Measurements from ENCODE around the gene STYXL1.
A peak's percentile ranks its signal among the peaks of the same experiment; 100 is the strongest.
"Not testable (repeated sequence)": the region's sequence is repeated elsewhere in the genome, so short reads cannot be mapped to it uniquely, and the experiment has no call there.

STYXL1 gene

DNA sequence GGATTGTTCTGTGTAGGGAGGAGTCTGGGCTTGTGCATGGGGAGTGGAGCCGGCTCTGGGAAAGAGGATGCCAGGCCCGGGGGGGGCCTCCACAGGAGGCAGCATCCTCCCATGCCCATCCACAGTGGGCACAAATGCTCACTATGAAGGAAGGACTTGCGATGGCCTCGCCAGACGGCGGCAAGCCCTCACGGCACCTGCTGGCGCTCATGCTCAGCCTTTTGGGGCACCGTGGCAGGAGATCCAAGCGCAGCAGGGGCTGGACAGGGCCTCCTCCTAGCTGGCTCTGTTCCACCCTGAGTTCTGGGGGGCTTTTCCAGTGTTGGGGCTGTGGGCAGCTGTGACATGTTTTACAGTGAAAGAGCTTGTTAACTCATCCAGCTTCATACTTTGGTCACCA, 15.3 kb upstream of the STYXL1 start:
- H3K9me3 ChIP-seq (replicated peaks in 1 of 2; ENCODE audit: control insufficient read depth in 2 of 2, insufficient read depth in 1 of 2, low read depth in 1 of 2, low read length in 2 of 2) = peaks cover 0 to 2% of the 10 kb centered on the region in 2 donors

DNA sequence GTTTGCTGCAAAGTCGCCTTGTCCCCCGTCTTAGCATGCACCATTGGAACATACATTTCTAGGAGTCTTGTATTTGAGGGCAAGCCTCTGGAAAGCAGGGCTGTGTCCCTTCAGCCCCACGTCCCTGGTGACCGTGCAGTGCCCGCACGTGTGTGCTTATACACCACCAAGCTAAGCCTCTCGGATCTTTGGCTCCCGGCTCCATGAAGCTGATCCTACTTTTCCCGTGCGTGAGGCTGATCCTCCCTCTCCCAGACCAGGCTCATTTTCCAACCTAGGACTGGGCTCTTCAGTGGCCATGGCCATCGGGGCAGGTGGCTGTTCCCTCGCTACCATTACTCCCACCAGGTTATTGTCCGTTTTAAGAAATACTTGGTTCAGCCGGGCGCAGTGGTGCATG, 14.5 kb upstream of the STYXL1 start:
- H3K4ac ChIP-seq (ENCODE audit: low read length) = no peak overlapping the region
- H4K91ac ChIP-seq (ENCODE audit: low read depth, low read length, poor library complexity) = no peak overlapping the region
- no peak overlapping the region for H3K4me2 ChIP-seq (ENCODE audit: insufficient read depth, low read length, poor library complexity, severe bottlenecking)
- H3K14ac ChIP-seq (ENCODE audit: low read length) = no peak overlapping the region
- no peak overlapping the region for H4K8ac ChIP-seq (ENCODE audit: low read depth, low read length)
- H3K4me3 ChIP-seq (ENCODE audit: low read length in 2 of 2) = no peak overlapping the region
- no peak overlapping the region for H3K18ac ChIP-seq (ENCODE audit: low read length)
- no peak overlapping the region for H2BK15ac ChIP-seq (ENCODE audit: low read length)
- H3K27me3 ChIP-seq (ENCODE audit: control insufficient read depth in 3 of 3, insufficient read depth in 3 of 3, low read depth in 1 of 3, low read length in 3 of 3) = no peaks in the 10 kb centered on the region
- H2AFZ ChIP-seq (ENCODE audit: low read length) = no peak overlapping the region
- no peak overlapping the region for H2BK5ac ChIP-seq (ENCODE audit: low read length)
- no peak overlapping the region for H3K23ac ChIP-seq (ENCODE audit: low read depth, low read length, poor library complexity)
- peak overlapping the region; percentile 2 for H3K9ac ChIP-seq (ENCODE audit: low read depth, low read length, poor library complexity)
- DNase-seq (ENCODE audit: low spot score) = no peak
- peaks cover 0 to 2% of the 10 kb centered on the region in 2 donors for H3K9me3 ChIP-seq (replicated peaks in 1 of 2; ENCODE audit: control insufficient read depth in 2 of 2, insufficient read depth in 1 of 2, low read depth in 1 of 2, low read length in 2 of 2)
- H3K4me1 ChIP-seq (ENCODE audit: control insufficient read depth in 2 of 2, insufficient read depth in 1 of 2, low read depth in 1 of 2, low read length in 2 of 2) = no peaks in the 10 kb centered on the region
- H3K79me1 ChIP-seq (ENCODE audit: low read depth, low read length) = peaks cover 3% of the 10 kb centered on the region
- H2BK120ac ChIP-seq (ENCODE audit: low read depth, low read length) = no peak overlapping the region
- H3K27ac ChIP-seq (replicated peaks; ENCODE audit: low read length) = no peak overlapping the region
- H3K36me3 ChIP-seq (replicated peaks in 1 of 2; ENCODE audit: control insufficient read depth in 2 of 2, insufficient read depth in 2 of 2, low read length in 2 of 2) = peaks cover 79 to 100% of the 10 kb centered on the region in 2 donors
- no peak overlapping the region for H2BK12ac ChIP-seq (ENCODE audit: low read length)
- no peak overlapping the region for H2AK5ac ChIP-seq (ENCODE audit: low read depth, low read length)
- no CpG with 5 or more reads among the region's 15 CpGs for WGBS, 2 donors (ENCODE audit: extremely low coverage in 2 of 2, insufficient read length in 2 of 2, insufficient replicate concordance in 1 of 2)

More for the DNA sequence above, 15.3 kb upstream of the STYXL1 start:
- Histone ChIP-seq H3K27ac (replicated peaks; ENCODE audit: low read length) (no peak overlapping the region), H2BK120ac (ENCODE audit: low read depth, low read length) (no peak overlapping the region), H2AFZ (ENCODE audit: low read length) (no peak overlapping the region), H2BK15ac (ENCODE audit: low read length) (no peak overlapping the region), H2BK12ac (ENCODE audit: low read length) (no peak overlapping the region), H4K8ac (ENCODE audit: low read depth, low read length) (no peak overlapping the region), H3K18ac (ENCODE audit: low read length) (no peak overlapping the region), H2BK5ac (ENCODE audit: low read length) (no peak overlapping the region), H3K4me3 (ENCODE audit: low read length in 2 of 2) (no peak overlapping the region), H3K4ac (ENCODE audit: low read length) (no peak overlapping the region), H2AK5ac (ENCODE audit: low read depth, low read length) (no peak overlapping the region), H4K91ac (ENCODE audit: low read depth, low read length, poor library complexity) (no peak overlapping the region), H3K9ac (ENCODE audit: low read depth, low read length, poor library complexity) (no peak overlapping the region), H3K4me2 (ENCODE audit: insufficient read depth, low read length, poor library complexity, severe bottlenecking) (no peak overlapping the region), H3K23ac (ENCODE audit: low read depth, low read length, poor library complexity) (peak overlapping the region; percentile 17), H3K4me1 (ENCODE audit: control insufficient read depth in 2 of 2, insufficient read depth in 1 of 2, low read depth in 1 of 2, low read length in 2 of 2) (no peaks in the 10 kb centered on the region), H3K27me3 (ENCODE audit: control insufficient read depth in 3 of 3, insufficient read depth in 3 of 3, low read depth in 1 of 3, low read length in 3 of 3) (no peaks in the 10 kb centered on the region), H3K14ac (ENCODE audit: low read length) (no peak overlapping the region), H3K36me3 (replicated peaks in 1 of 2; ENCODE audit: control insufficient read depth in 2 of 2, insufficient read depth in 2 of 2, low read length in 2 of 2) (peaks cover 70 to 96% of the 10 kb centered on the region in 2 donors), H3K79me1 (ENCODE audit: low read depth, low read length) (peaks cover 3% of the 10 kb centered on the region)
- DNase-seq (ENCODE audit: low spot score) = no peak
- WGBS, 2 donors (ENCODE audit: extremely low coverage in 2 of 2, insufficient read length in 2 of 2, insufficient replicate concordance in 1 of 2) = no CpG with 5 or more reads among the region's 10 CpGs

DNA sequence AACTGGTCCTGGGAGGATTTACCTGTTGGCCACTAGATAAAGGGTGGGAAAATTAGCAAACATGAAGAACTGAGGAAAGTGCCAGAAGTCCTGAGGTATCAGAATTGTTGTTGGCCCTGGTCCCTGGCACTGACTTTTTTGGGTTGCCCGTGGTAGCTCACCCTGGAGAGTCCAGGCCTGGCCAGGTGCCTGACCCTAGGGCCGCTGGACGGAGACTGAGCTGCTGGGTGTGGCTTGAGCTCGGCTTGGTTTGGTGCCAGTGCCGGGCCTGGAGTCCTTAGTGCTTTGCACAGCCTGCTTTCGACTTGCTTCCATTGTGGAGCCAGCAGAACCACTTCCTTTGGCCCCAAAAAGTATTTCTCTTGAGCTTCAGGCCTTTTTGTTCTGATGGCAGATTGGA, 13.0 kb upstream of the STYXL1 start:
- no peak overlapping the region for H3K18ac ChIP-seq (ENCODE audit: low read length)
- peak overlapping the region; percentile 19 for H2BK5ac ChIP-seq (ENCODE audit: low read length)
- WGBS, 2 donors (ENCODE audit: extremely low coverage in 2 of 2, insufficient read length in 2 of 2, insufficient replicate concordance in 1 of 2) = no CpG with 5 or more reads among the region's 6 CpGs
- peaks cover 3% of the 10 kb centered on the region for H3K79me1 ChIP-seq (ENCODE audit: low read depth, low read length)
- H3K4me3 ChIP-seq (ENCODE audit: low read length in 2 of 2) = no peak overlapping the region
- H3K9me3 ChIP-seq (replicated peaks in 1 of 2; ENCODE audit: control insufficient read depth in 2 of 2, insufficient read depth in 1 of 2, low read depth in 1 of 2, low read length in 2 of 2) = peaks cover 0 to under 1% of the 10 kb centered on the region in 2 donors
- H2AK5ac ChIP-seq (ENCODE audit: low read depth, low read length) = no peak overlapping the region
- H2BK120ac ChIP-seq (ENCODE audit: low read depth, low read length) = no peak overlapping the region
- H4K91ac ChIP-seq (ENCODE audit: low read depth, low read length, poor library complexity) = no peak overlapping the region
- no peak overlapping the region for H3K23ac ChIP-seq (ENCODE audit: low read depth, low read length, poor library complexity)
- H2BK15ac ChIP-seq (ENCODE audit: low read length) = no peak overlapping the region
- H4K8ac ChIP-seq (ENCODE audit: low read depth, low read length) = no peak overlapping the region
- H3K36me3 ChIP-seq (replicated peaks in 1 of 2; ENCODE audit: control insufficient read depth in 2 of 2, insufficient read depth in 2 of 2, low read length in 2 of 2) = peaks cover 73 to 100% of the 10 kb centered on the region in 2 donors
- no peak overlapping the region for H3K4me2 ChIP-seq (ENCODE audit: insufficient read depth, low read length, poor library complexity, severe bottlenecking)
- H2BK12ac ChIP-seq (ENCODE audit: low read length) = no peak overlapping the region
- no peak overlapping the region for H2AFZ ChIP-seq (ENCODE audit: low read length)
- H3K27me3 ChIP-seq (ENCODE audit: control insufficient read depth in 3 of 3, insufficient read depth in 3 of 3, low read depth in 1 of 3, low read length in 3 of 3) = no peaks in the 10 kb centered on the region
- no peak overlapping the region for H3K27ac ChIP-seq (replicated peaks; ENCODE audit: low read length)
- H3K4me1 ChIP-seq (ENCODE audit: control insufficient read depth in 2 of 2, insufficient read depth in 1 of 2, low read depth in 1 of 2, low read length in 2 of 2) = no peaks in the 10 kb centered on the region
- H3K9ac ChIP-seq (ENCODE audit: low read depth, low read length, poor library complexity) = no peak overlapping the region
- H3K14ac ChIP-seq (ENCODE audit: low read length) = no peak overlapping the region
- no peak for DNase-seq (ENCODE audit: low spot score)
- no peak overlapping the region for H3K4ac ChIP-seq (ENCODE audit: low read length)

DNA sequence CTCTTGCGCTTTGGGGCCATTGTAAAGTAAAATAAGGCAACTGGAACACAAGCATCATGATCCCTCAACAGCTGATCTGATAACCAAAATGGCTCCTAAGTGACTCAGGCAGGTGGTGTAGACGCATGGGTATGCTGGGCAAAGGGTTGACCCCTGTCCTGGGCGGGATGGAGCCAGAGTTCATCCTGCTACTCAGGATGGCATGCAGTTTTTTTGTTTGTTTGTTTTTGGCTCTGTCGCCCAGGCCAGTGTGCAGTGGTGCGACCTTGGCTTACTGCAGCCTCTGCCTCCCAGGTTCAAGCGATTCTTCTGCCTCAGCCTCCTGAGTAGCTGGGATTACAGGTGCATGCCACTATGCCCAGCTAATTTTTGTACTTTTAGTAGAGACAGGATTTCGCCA, 10.9 kb upstream of the STYXL1 start:
- DNase-seq (ENCODE audit: low spot score); H2BK120ac ChIP-seq (ENCODE audit: low read depth, low read length); H3K4me2 ChIP-seq (ENCODE audit: insufficient read depth, low read length, poor library complexity, severe bottlenecking); H3K9me3 ChIP-seq (replicated peaks in 1 of 2; ENCODE audit: control insufficient read depth in 2 of 2, insufficient read depth in 1 of 2, low read depth in 1 of 2, low read length in 2 of 2); H4K8ac ChIP-seq (ENCODE audit: low read depth, low read length); H3K9ac ChIP-seq (ENCODE audit: low read depth, low read length, poor library complexity); H3K27ac ChIP-seq (replicated peaks; ENCODE audit: low read length); H2AK5ac ChIP-seq (ENCODE audit: low read depth, low read length); H2BK5ac ChIP-seq (ENCODE audit: low read length); H4K91ac ChIP-seq (ENCODE audit: low read depth, low read length, poor library complexity); H3K27me3 ChIP-seq (ENCODE audit: control insufficient read depth in 3 of 3, insufficient read depth in 3 of 3, low read depth in 1 of 3, low read length in 3 of 3); H2AFZ ChIP-seq (ENCODE audit: low read length); H3K4ac ChIP-seq (ENCODE audit: low read length); H2BK15ac ChIP-seq (ENCODE audit: low read length); H3K14ac ChIP-seq (ENCODE audit: low read length); H3K4me3 ChIP-seq (ENCODE audit: low read length in 2 of 2); H3K79me1 ChIP-seq (ENCODE audit: low read depth, low read length); H3K4me1 ChIP-seq (ENCODE audit: control insufficient read depth in 2 of 2, insufficient read depth in 1 of 2, low read depth in 1 of 2, low read length in 2 of 2); H3K23ac ChIP-seq (ENCODE audit: low read depth, low read length, poor library complexity); H3K18ac ChIP-seq (ENCODE audit: low read length); H2BK12ac ChIP-seq (ENCODE audit: low read length): not testable (repeated sequence)
- H3K36me3 ChIP-seq (replicated peaks in 1 of 2; ENCODE audit: control insufficient read depth in 2 of 2, insufficient read depth in 2 of 2, low read length in 2 of 2) = peaks cover 62 to 100% of the 10 kb centered on the region in 2 donors
- no CpG with 5 or more reads among the region's 7 CpGs for WGBS, 2 donors (ENCODE audit: extremely low coverage in 2 of 2, insufficient read length in 2 of 2, insufficient replicate concordance in 1 of 2)
